Epithelial cell of esophagus (primary cell): ENCODE data around the gene PHLDB3.

Experiments
- DNase-seq: peaks from one replicate; pipeline ENCODE4 v3.0.0; 2010; ENCODE audit warnings: low read depth
- H3K4me3 ChIP-seq: 2 replicates; pipeline ENCODE4 v1.5.1; 2011; ENCODE audit warnings: mild to moderate bottlenecking, low read length, control low read depth
- TF ChIP-seq, protein P1 (sequence below): IDR thresholded peaks from 2 replicates; pipeline ENCODE4 v1.5.1; 2011; ENCODE audit warnings: low read depth, mild to moderate bottlenecking, low read length, control low read depth, inconsistent platforms; ENCODE audit not compliant: insufficient read depth; ENCODE audit errors: missing control alignments

The PHLDB3 gene

DNA sequence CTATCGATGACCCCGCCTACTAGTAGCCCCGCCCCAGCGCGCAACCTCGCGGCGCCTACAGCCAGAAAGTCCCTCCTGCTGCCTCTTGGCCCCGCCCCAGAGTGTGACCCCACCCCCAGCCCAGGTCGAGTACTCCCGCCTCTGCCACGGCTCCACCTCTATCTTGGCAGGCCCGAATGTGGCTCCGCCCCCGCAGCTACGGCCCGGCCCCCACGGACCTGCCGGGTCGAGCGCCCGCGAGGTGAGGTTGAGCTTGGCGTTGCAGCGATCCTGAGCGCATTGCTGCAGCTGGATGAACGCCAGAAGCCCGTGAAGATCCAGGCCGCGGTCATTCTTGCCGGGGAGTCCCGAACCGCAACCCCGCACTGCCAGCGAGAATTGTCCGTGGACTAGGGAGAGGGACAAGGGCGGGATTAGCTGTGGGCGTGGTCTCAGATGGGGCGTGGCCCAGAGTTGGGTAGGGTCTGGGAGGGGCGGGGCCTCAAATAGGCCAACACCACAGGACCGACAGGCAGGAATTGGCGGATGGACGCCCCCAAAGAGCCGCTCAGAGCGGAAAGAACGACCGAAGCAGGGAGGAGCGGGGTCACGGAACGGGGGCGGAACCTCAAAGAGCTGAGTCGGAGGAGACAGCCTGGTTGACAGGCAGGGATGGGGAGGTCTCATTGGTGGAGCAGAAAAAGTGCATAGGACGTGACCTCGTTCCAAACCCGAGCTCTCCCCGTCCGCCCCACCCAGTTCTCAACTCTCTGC, 41.0 kb downstream of the PHLDB3 start:
- peak overlapping the region; percentile 91 for H3K4me3 ChIP-seq
- DNase-seq: peak; percentile 97
- TF ChIP-seq, protein P1, sequence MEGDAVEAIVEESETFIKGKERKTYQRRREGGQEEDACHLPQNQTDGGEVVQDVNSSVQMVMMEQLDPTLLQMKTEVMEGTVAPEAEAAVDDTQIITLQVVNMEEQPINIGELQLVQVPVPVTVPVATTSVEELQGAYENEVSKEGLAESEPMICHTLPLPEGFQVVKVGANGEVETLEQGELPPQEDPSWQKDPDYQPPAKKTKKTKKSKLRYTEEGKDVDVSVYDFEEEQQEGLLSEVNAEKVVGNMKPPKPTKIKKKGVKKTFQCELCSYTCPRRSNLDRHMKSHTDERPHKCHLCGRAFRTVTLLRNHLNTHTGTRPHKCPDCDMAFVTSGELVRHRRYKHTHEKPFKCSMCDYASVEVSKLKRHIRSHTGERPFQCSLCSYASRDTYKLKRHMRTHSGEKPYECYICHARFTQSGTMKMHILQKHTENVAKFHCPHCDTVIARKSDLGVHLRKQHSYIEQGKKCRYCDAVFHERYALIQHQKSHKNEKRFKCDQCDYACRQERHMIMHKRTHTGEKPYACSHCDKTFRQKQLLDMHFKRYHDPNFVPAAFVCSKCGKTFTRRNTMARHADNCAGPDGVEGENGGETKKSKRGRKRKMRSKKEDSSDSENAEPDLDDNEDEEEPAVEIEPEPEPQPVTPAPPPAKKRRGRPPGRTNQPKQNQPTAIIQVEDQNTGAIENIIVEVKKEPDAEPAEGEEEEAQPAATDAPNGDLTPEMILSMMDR: no peak

GRCh38 chr19:43462785-43463380, 41.7 kb downstream of the PHLDB3 start:
- TF ChIP-seq, protein P1: no peak
- no peak for DNase-seq
- H3K4me3 ChIP-seq: peak overlapping the region; percentile 91

DNA sequence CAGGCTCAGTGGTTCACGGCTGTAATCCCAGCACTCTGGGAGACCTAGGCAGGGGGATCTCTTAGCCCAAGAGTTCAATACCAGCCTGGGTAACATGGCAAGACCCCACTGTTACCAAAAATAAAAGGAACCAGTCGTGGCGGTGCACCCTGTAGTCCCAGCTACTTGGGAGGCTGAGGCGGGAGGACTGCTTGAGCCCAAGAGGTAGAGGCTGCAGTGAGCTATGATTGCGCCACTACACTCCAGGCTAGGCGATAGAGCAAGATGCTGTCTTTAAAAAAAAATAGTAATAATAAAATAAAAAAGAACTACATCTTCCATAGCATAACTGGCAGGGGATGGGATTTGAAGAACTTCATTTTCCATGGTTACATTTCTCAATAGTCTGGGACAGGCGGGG, 42.2 kb downstream of the PHLDB3 start:
- no peak for DNase-seq
- TF ChIP-seq, protein P1: no peak
- peak overlapping the region; percentile 91 for H3K4me3 ChIP-seq

GRCh38 chr19:43461303-43461702, 43.2 kb downstream of the PHLDB3 start:
- TF ChIP-seq, protein P1: no peak
- H3K4me3 ChIP-seq: no peak overlapping the region
- no peak for DNase-seq

DNA sequence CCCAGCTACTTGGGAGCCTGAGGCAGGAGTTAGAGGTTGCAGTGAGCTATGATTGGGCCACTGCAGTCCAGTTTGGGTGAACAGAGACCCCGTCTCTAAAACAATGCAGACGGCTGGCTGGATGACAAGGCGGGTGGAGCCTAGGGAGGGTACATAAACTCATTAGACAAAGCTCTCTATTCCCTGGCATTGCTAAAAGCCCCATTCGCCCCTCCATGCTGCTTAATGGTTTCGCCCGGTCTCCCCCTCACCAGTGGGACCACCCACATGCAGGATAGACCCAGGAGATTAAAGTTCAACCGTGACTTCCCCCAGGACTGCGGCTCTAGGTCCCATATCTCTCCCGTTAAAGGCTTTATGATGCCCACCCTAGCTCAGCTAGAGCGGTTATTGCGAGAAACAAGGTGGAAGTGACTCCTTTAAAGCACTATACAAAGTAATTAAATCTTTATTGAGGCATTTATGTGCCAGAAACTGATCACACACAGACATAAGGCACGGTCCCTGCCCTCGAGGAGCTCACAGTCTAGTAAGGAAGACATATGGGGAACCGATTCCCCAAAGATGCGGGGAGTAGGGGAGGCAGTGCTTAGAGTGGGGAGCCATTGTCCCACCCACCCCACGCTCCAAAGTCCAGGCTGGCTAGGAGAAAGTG, 44.1 kb downstream of the PHLDB3 start:
- DNase-seq: peak; percentile 31
- TF ChIP-seq, protein P1: no peak
- no peak overlapping the region for H3K4me3 ChIP-seq

DNA sequence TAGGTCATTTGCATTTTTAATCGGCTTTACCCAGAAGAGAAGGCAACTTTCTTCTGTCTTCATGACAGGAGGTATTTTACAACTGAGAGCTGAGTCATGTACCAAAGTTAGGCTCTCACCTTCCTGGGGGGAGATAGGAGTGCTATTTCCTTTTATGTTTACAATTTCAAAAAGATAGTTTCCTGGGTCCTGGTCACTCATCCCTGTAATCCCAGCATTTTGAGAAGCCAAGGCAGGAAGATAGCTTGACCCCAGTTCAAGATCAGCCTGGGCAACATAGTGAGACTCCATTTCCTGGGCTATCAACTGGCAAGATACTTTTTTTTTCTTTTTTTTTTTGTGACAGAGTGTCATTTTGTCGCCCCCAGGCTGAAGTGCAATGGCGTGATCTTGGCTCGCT, 46.7 kb downstream of the PHLDB3 start:
- peak; percentile 27 for DNase-seq
- TF ChIP-seq, protein P1: no peak
- no peak overlapping the region for H3K4me3 ChIP-seq
